ENCODE results near the gene SLC9A9. TPM values are rescaled to one million over a fixed set of nuclear protein-coding genes. Genes with fewer than 3 reads are reported as not detected.

The SLC9A9 gene
- total and polyA plus RNA-seq, 10 of the 15 experiments (the other 5 are each of a cell fraction or from before 2014, with no cell fraction given) = 3.5 to 14.2 (median 9.3) TPM

DNA sequence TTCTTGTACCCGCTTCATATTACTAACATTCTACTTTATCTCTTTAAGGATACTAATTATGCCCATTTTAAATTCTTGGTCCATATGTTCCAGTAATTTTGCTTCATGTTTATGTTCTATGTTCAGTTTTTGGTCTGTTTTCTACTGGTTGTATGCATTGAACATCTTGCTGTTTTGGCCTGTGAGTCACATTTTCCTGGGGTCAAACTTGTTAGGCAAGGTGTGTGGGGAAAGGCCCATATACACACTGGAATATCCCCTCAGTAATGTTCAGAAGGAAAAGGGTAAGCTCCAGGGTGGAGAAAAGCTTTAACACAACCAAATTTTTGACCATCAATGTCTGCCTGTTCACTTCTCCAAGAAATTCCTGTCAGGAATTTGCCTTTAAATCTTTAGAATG is 337.7 kb downstream of the SLC9A9 start (continued):
- TF ChIP-seq PBX3 (IDR thresholded peaks at IDR 0.05; ENCODE audit: insufficient replicate concordance, low read depth, low read length) = no peak
- TF ChIP-seq PAX8 (IDR thresholded peaks at IDR 0.05) = no peak
- no peak for TF ChIP-seq NR2C2 (IDR thresholded peaks at IDR 0.05; ENCODE audit: borderline replicate concordance, control insufficient read depth, insufficient read length, low read depth)

GRCh38 chr3:143507735-143508580 is 340.3 kb downstream of the SLC9A9 start:
- no peaks in the 10 kb centered on the region for H3K79me2 ChIP-seq (ENCODE audit: control insufficient read depth, insufficient read depth, low read length)
- H4K20me1 ChIP-seq (ENCODE audit: control insufficient read depth, insufficient read depth) = no peaks in the 10 kb centered on the region
- H3K4me1 ChIP-seq (ENCODE audit: control insufficient read depth, insufficient read depth, low read length) = no peaks in the 10 kb centered on the region
- H3K4me3 ChIP-seq = no peak overlapping the region
- no peaks in the 10 kb centered on the region for H3K9me3 ChIP-seq (replicated peaks; ENCODE audit: control insufficient read depth, insufficient read depth, low read length)
- no peaks in the 10 kb centered on the region for H3K36me3 ChIP-seq (ENCODE audit: control insufficient read depth in 2 of 2, insufficient read depth in 2 of 2, low read length in 1 of 2)
- no peak overlapping the region for H3K4me2 ChIP-seq (ENCODE audit: control insufficient read depth, insufficient read depth)
- FAIRE-seq = no peak
- ATAC-seq = no peak
- WGBS (ENCODE audit: insufficient coverage, insufficient replicate concordance, low lambda C conversion rate, missing lambda C conversion rate) = 98% methylated on average over 3 of the region's 3 CpGs
- ChIA-PET CTCF (no interaction called here), POLR2A (no interaction called here), RAD21 (ENCODE audit: unreplicated experiment) (no interaction called here), SMC1A (ENCODE audit: uncharacterized antibody, unreplicated experiment) (interaction anchor here (0.6 kb wide), 1 partner anchor 7 kb away, joined by 3 read pairs; no protein-coding TSS in a partner anchor)
- no peak overlapping the region for H3K27ac ChIP-seq (ENCODE audit: control insufficient read depth, insufficient read depth)
- H2AFZ ChIP-seq (ENCODE audit: control insufficient read depth, low read depth, low read length) = no peak overlapping the region
- BruUV-seq (replicated peaks) = no TSS peak
- H3K9ac ChIP-seq (ENCODE audit: control insufficient read depth, insufficient read depth, low read length) = no peak overlapping the region
- intact Hi-C loops (cut with micrococcal nuclease; ENCODE audit: unreplicated experiment) = no loop called here
- DNase-seq (ENCODE audit: low read depth, low spot score) = no peak
- in situ Hi-C loops (cut with MboI) = no loop called here
- H3K27me3 ChIP-seq (replicated peaks in 1 of 2; ENCODE audit: control insufficient read depth in 2 of 2, insufficient read depth in 2 of 2, low read length in 1 of 2) = no peaks in the 10 kb centered on the region
- TF ChIP-seq ZNF384 (IDR thresholded peaks at IDR 0.05; ENCODE audit: borderline replicate concordance, low read depth, low read length) (no peak), EED (IDR thresholded peaks at IDR 0.05; ENCODE audit: low read depth) (no peak)
